Activated CD8-positive, alpha-beta memory T cell treated with anti-CD3 and anti-CD28 coated beads, Interleukin-2, amount 50 U/mL, for 24 hours (primary cell): Measurements from ENCODE around the gene LIPJ.

Source experiments
- DNase-seq: peaks from one replicate; pipeline ENCODE4 v3.0.0-alpha.2; 2020; ENCODE audit errors: extremely low read depth

Gene LIPJ

GRCh38 chr10:88598055-88598454, 11.5 kb downstream of the LIPJ start:
- no peak for DNase-seq

GRCh38 chr10:88608052-88608732, 21.6 kb downstream of the LIPJ start:
- no peak for DNase-seq

GRCh38 chr10:88608780-88609179, 22.2 kb downstream of the LIPJ start:
- no peak for DNase-seq

GRCh38 chr10:88616250-88616977, 29.9 kb downstream of the LIPJ start:
- no peak for DNase-seq

GRCh38 chr10:88617772-88618300, 31.3 kb downstream of the LIPJ start:
- no peak for DNase-seq

GRCh38 chr10:88618496-88618895, 31.9 kb downstream of the LIPJ start:
- no peak for DNase-seq

- DNase-seq: no peak
Observed at GRCh38 chr10:88620441-88620840, 33.9 kb downstream of the LIPJ start.

GRCh38 chr10:88623835-88624234, 37.3 kb downstream of the LIPJ start:
- DNase-seq: no peak

GRCh38 chr10:88624840-88625239, 38.3 kb downstream of the LIPJ start:
- no peak for DNase-seq

- no peak for DNase-seq
Observed at GRCh38 chr10:88640186-88640585, 53.6 kb downstream of the LIPJ start.

- DNase-seq: no peak
Observed at GRCh38 chr10:88642209-88642608, 55.6 kb downstream of the LIPJ start.

GRCh38 chr10:88642963-88643362, 56.4 kb downstream of the LIPJ start:
- DNase-seq: no peak

- DNase-seq: no peak
Observed at GRCh38 chr10:88647061-88647615, 60.6 kb downstream of the LIPJ start.

GRCh38 chr10:88651101-88651551, 64.6 kb downstream of the LIPJ start:
- no peak for DNase-seq

- DNase-seq: no peak
Observed at GRCh38 chr10:88652616-88653015, 66.1 kb downstream of the LIPJ start.
